SK-N-SH treated with all-trans-retinoic acid at 6 μM for 48 hours (cell line): ENCODE data around the gene TXNRD3.

ENCODE experiments used
- ATAC-seq: fragments of 200-7000 bp; cut with Tn5 transposase; 3 replicates; pipeline ENCODE4 v1.9.1; 2020; ENCODE audit warnings: mild to moderate bottlenecking, moderate library complexity
- ARNTL ChIP-seq: fragments of 450-650 bp; formaldehyde crosslinking; IDR thresholded peaks from 2 replicates; pipeline ENCODE4 v1.5.0; 2020; ENCODE audit warnings: low read depth, mild to moderate bottlenecking, moderate library complexity, borderline replicate concordance
- BACH2 ChIP-seq: fragments of 250-450 bp; sonication (Bioruptor Pico); IDR thresholded peaks from 2 replicates; pipeline ENCODE4 v1.9.0; 2021; ENCODE audit warnings: mild to moderate bottlenecking, borderline replicate concordance
- CREB5 ChIP-seq: fragments of 250-450 bp; sonication (Bioruptor Pico); IDR thresholded peaks from 2 replicates; pipeline ENCODE4 v1.5.1; 2020; ENCODE audit warnings: low read depth, mild to moderate bottlenecking, moderate library complexity
- CSDC2 ChIP-seq: fragments of 250-450 bp; sonication (Bioruptor Pico); IDR thresholded peaks from 2 replicates; pipeline ENCODE4 v1.5.0; 2020; ENCODE audit warnings: mild to moderate bottlenecking, moderate library complexity
- CSRNP3 ChIP-seq: fragments of 250-450 bp; sonication (Bioruptor Pico); IDR thresholded peaks from 2 replicates; pipeline ENCODE4 v1.5.1; 2021; ENCODE audit warnings: mild to moderate bottlenecking, moderate library complexity
- ESRRG ChIP-seq: fragments of 250-450 bp; sonication (Bioruptor Pico); IDR thresholded peaks from 2 replicates; pipeline ENCODE4 v1.6.1; 2021; ENCODE audit warnings: mild to moderate bottlenecking
- GLIS3 ChIP-seq: fragments of 250-450 bp; sonication (Bioruptor Pico); IDR thresholded peaks from 2 replicates; pipeline ENCODE4 v1.5.0; 2020; ENCODE audit warnings: mild to moderate bottlenecking, moderate library complexity
- ISL1 ChIP-seq: fragments of 250-450 bp; sonication (Bioruptor Pico); IDR thresholded peaks from 2 replicates; pipeline ENCODE4 v2.1.2; 2022; ENCODE audit warnings: mild to moderate bottlenecking, moderate library complexity
- OSR1 ChIP-seq: fragments of 250-450 bp; sonication (Bioruptor Pico); IDR thresholded peaks from 2 replicates; pipeline ENCODE4 v1.8.0; 2022; ENCODE audit warnings: moderate library complexity, mild to moderate bottlenecking, inconsistent platforms
- PATZ1 ChIP-seq: fragments of 250-450 bp; sonication (Bioruptor Pico); IDR thresholded peaks from 2 replicates; pipeline ENCODE4 v1.8.0; 2020; ENCODE audit warnings: mild to moderate bottlenecking, moderate library complexity, borderline replicate concordance
- PPARA ChIP-seq: fragments of 250-450 bp; sonication (Bioruptor Pico); IDR thresholded peaks from 2 replicates; pipeline ENCODE4 v1.5.0; 2020; ENCODE audit warnings: mild to moderate bottlenecking, borderline replicate concordance
- RARB ChIP-seq: fragments of 250-450 bp; sonication (Bioruptor Pico); IDR thresholded peaks from 2 replicates; pipeline ENCODE4 v1.8.0; 2021; ENCODE audit warnings: mild to moderate bottlenecking, moderate library complexity
- SNAI2 ChIP-seq: fragments of 250-450 bp; sonication (Bioruptor Pico); IDR thresholded peaks from 2 replicates; pipeline ENCODE4 v1.5.0; 2020; ENCODE audit warnings: mild to moderate bottlenecking, moderate library complexity
- TCF4 ChIP-seq: fragments of 250-450 bp; sonication (Bioruptor Pico); IDR thresholded peaks from 2 replicates; pipeline ENCODE4 v1.8.0; 2021; ENCODE audit warnings: mild to moderate bottlenecking, moderate library complexity, borderline replicate concordance
- TSHZ2 ChIP-seq: fragments of 250-450 bp; sonication (Bioruptor Pico); IDR thresholded peaks from 2 replicates; pipeline ENCODE4 v1.5.0; 2020; ENCODE audit warnings: mild to moderate bottlenecking, moderate library complexity
- ZFP3 ChIP-seq: fragments of 250-450 bp; sonication (Bioruptor Pico); IDR thresholded peaks from 2 replicates; pipeline ENCODE4 v1.5.0; 2020; ENCODE audit warnings: mild to moderate bottlenecking, moderate library complexity
- ZFP30 ChIP-seq: fragments of 450-650 bp; formaldehyde crosslinking; IDR thresholded peaks from 2 replicates; pipeline ENCODE4 v1.5.0; 2022; ENCODE audit warnings: mild to moderate bottlenecking, moderate library complexity
- ZNF565 ChIP-seq: fragments of 450-650 bp; formaldehyde crosslinking; conservative IDR thresholded peaks from 2 replicates; pipeline ENCODE4 v1.5.0; 2020; ENCODE audit warnings: low read depth, mild to moderate bottlenecking, moderate library complexity
- ZNF70 ChIP-seq: fragments of 450-650 bp; formaldehyde crosslinking; IDR thresholded peaks from 2 replicates; pipeline ENCODE4 v1.5.0; 2020; ENCODE audit warnings: mild to moderate bottlenecking, moderate library complexity
- ZNF8 ChIP-seq: fragments of 450-650 bp; formaldehyde crosslinking; IDR thresholded peaks from 2 replicates; pipeline ENCODE4 v1.5.0; 2020; ENCODE audit warnings: mild to moderate bottlenecking, moderate library complexity

TXNRD3 gene

GRCh38 chr3:126679831-126680666, 25.1 kb upstream of the TXNRD3 start (continued):
- no peak for TF ChIP-seq CREB5 (CRISPR knock-in tag)
- no peak for TF ChIP-seq ZFP3 (CRISPR knock-in tag)
- TF ChIP-seq ESRRG: no peak
- TF ChIP-seq ISL1 (CRISPR knock-in tag): no peak
- no peak for TF ChIP-seq GLIS3 (CRISPR knock-in tag)

GRCh38 chr3:126679318-126679751, 24.4 kb upstream of the TXNRD3 start:
- ATAC-seq: peak; percentile 94
- TF ChIP-seq BACH2 (CRISPR knock-in tag): no peak
- TF ChIP-seq ZFP30 (CRISPR knock-in tag): no peak
- TF ChIP-seq TSHZ2: peak; percentile 26; the same call in 1 of the 2 replicates

- TF ChIP-seq ZNF70 (CRISPR knock-in tag) (no peak), TSHZ2 (no peak), CREB5 (CRISPR knock-in tag) (no peak), ARNTL (CRISPR knock-in tag) (no peak), SNAI2 (CRISPR knock-in tag) (no peak), ZFP30 (CRISPR knock-in tag) (no peak), BACH2 (CRISPR knock-in tag) (no peak), OSR1 (CRISPR knock-in tag) (no peak)
- TF ChIP-seq, all 23 proteins: peak for 0
- peak; percentile 4; the same call in 2 of the 3 replicates for ATAC-seq
Observed at GRCh38 chr3:126678693-126679317, 23.9 kb upstream of the TXNRD3 start.

GRCh38 chr3:126677862-126678503, 23.1 kb upstream of the TXNRD3 start:
- no peak for ATAC-seq
- TF ChIP-seq ISL1 (CRISPR knock-in tag): no peak
- no peak for TF ChIP-seq PPARA (CRISPR knock-in tag)
- TF ChIP-seq ZNF565 (CRISPR knock-in tag): no peak
- TF ChIP-seq ZFP30 (CRISPR knock-in tag): no peak
- no peak for TF ChIP-seq CSRNP3 (CRISPR knock-in tag)
- TF ChIP-seq ZNF8 (CRISPR knock-in tag): no peak
- TF ChIP-seq ESRRG: no peak
- no peak for TF ChIP-seq ZNF70 (CRISPR knock-in tag)
- TF ChIP-seq CSDC2 (CRISPR knock-in tag): no peak
- TF ChIP-seq TCF4 (CRISPR knock-in tag): no peak
- TF ChIP-seq RARB (CRISPR knock-in tag): no peak
- no peak for TF ChIP-seq SNAI2 (CRISPR knock-in tag)
- no peak for TF ChIP-seq PATZ1
- no peak for TF ChIP-seq ARNTL (CRISPR knock-in tag)
- TF ChIP-seq BACH2 (CRISPR knock-in tag): no peak
